Tibial artery (tissue), 4 donors: ENCODE results near the gene DCAF5.

ENCODE experiments used
- DNase-seq, 2 donors: peaks; one replicate each; pipeline ENCODE4 v3.0.0-alpha.2; 2019
- H3K27ac ChIP-seq, 2 donors: fragments of 200-600 bp; sonication (generic) in 1 of 2; 1 replicate in 1 of 2; 2 replicates in 1 of 2; pipeline ENCODE4 v1.5.1; 2018 to 2019; ENCODE audit warnings: mild to moderate bottlenecking in 1 of 2
- H3K27me3 ChIP-seq, 2 donors: fragments of 200-600 bp; sonication (generic) in 1 of 2; one replicate each; pipeline versions ENCODE4 v1.5.1 to v1.6.0; 2016 to 2019
- H3K36me3 ChIP-seq, 3 donors: fragments of 200-600 bp; sonication (generic) in 2 of 3; one replicate each; pipeline ENCODE4 v1.5.1; 2016 to 2019; ENCODE audit warnings: mild to moderate bottlenecking in 2 of 3
- H3K4me1 ChIP-seq, 4 donors: fragments of 200-600 bp; sonication (generic) in 2 of 4; 1 replicate in 3 of 4; 2 replicates in 1 of 4; pipeline ENCODE4 v1.5.1; 2016 to 2019
- H3K4me3 ChIP-seq, 2 donors: fragments of 200-600 bp; sonication (generic) in 1 of 2; 1 replicate in 1 of 2; 2 replicates in 1 of 2; pipeline ENCODE4 v1.5.1; 2018 to 2019; ENCODE audit warnings: mild to moderate bottlenecking in 2 of 2
- H3K9me3 ChIP-seq, 3 donors: fragments of 200-600 bp; sonication (generic) in 1 of 3; one replicate each; pipeline ENCODE4 v1.5.1; 2016 to 2019
- intact Hi-C: fragments of 100-400 bp; cut with DNase I; formaldehyde crosslinking; loops from one replicate; pipeline ENCODE4 v1.15.0; 2023; ENCODE audit warnings: low total_unique reads
- TF ChIP-seq, protein P1 (sequence below), 2 experiments: fragments of 200-600 bp in 1 of 2; fragments of 450-650 bp in 1 of 2; IDR thresholded peaks; one replicate each; pipeline ENCODE4 v1.5.1; 2017 to 2019; ENCODE audit warnings: antibody characterized with exemption in 2 of 2, mild to moderate bottlenecking in 1 of 2, moderate library complexity in 1 of 2

Gene DCAF5

DNA sequence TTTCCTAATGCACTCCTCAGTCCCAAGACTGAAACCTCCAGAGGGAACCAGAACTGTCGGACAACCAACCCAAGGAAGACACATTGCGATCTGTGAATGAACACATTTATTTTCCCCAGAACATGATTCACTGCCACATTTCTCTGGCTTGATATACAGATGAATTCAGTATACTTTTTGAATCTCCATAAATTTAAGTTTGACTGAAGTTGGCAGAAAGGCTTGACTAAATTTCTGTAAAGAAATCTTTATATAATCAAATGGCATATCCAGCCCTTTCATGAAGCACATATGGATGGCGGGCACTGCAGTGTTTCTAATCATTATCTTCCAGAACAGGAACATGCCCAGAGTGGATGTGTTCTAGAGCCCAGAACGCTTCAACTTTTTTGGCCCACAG lies 56.7 kb downstream of the DCAF5 start:
- DNase-seq: no peak
- Histone ChIP-seq H3K27me3 (no peaks in the 10 kb centered on the region), H3K36me3 (peaks cover 5 to 9% (median 6%) of the 10 kb centered on the region in 3 donors), H3K4me3 (no peak overlapping the region), H3K27ac (peak overlapping the region in 1 of 2 donors; percentile 29), H3K9me3 (no peaks in the 10 kb centered on the region), H3K4me1 (peaks cover 0 to 30% (median 20%) of the 10 kb centered on the region in 4 donors)
- intact Hi-C loops: no loop called here
- TF ChIP-seq, protein P1, sequence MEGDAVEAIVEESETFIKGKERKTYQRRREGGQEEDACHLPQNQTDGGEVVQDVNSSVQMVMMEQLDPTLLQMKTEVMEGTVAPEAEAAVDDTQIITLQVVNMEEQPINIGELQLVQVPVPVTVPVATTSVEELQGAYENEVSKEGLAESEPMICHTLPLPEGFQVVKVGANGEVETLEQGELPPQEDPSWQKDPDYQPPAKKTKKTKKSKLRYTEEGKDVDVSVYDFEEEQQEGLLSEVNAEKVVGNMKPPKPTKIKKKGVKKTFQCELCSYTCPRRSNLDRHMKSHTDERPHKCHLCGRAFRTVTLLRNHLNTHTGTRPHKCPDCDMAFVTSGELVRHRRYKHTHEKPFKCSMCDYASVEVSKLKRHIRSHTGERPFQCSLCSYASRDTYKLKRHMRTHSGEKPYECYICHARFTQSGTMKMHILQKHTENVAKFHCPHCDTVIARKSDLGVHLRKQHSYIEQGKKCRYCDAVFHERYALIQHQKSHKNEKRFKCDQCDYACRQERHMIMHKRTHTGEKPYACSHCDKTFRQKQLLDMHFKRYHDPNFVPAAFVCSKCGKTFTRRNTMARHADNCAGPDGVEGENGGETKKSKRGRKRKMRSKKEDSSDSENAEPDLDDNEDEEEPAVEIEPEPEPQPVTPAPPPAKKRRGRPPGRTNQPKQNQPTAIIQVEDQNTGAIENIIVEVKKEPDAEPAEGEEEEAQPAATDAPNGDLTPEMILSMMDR (IDR thresholded peaks at IDR 0.05): no peak

DNA sequence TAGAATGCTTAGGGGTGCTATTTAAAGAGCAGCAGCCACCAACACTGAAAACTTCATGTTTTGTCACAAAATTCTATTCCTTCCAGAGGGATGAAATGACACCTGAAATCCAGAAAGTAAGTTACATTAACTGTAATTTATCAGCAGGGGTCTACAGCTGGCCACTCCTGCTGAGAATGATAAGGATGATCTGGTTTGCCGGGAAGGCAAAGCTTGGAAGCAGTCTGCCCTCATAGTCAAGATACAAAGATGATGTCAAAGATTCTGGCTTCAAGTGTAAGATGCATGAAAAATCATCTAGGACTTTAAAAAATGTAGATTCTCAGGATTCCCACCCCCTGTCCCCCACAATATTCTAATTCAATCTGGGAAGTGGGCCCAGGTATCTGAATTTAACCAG lies 58.4 kb downstream of the DCAF5 start:
- TF ChIP-seq, protein P1 (IDR thresholded peaks at IDR 0.05): no peak
- H3K27ac ChIP-seq: peak overlapping the region; percentile 48 to 62
- no peaks in the 10 kb centered on the region for H3K9me3 ChIP-seq
- H3K4me3 ChIP-seq: no peak overlapping the region
- intact Hi-C loops: no loop called here
- no peaks in the 10 kb centered on the region for H3K27me3 ChIP-seq
- no peak for DNase-seq
- peaks cover 0 to 24% (median 18%) of the 10 kb centered on the region in 4 donors for H3K4me1 ChIP-seq
- peaks cover 9 to 18% (median 14%) of the 10 kb centered on the region in 3 donors for H3K36me3 ChIP-seq

DNA sequence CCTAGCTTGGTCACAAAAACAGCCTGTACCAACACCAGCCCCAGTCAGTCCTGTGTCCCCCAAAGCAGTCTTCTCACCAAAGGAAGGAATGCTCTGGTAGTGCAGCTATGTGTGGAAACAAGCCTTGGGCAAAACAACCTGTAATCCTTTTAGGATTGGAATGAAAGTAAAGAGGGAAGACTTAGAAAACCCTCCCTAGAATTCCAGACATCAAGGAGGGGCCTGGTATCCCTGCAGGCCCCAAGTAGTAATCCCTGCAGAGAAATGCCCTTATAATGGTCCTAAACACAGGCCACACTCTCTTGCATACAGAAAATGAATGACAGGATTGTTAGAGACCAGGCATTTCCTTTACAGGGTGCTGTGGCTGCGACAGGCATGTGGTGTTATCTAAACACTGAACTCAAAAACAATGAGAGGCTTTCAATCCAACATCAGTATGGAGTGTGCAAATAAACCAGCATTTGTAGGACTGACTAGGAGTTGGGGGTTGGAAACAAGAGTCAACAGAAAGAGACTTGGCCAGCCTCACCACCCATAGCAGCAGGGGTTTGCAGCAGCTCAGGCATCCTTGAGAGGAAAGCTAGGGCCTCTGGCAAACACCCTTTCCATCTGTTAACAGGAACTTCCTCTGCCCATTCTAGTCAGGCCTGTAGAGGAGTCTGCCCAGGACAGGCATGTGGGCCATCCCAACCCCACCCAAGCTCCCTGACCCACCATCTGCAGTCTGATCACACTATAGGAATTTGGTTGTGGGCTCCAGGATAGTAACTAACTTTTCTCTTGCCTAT lies 59.1 kb downstream of the DCAF5 start:
- no peak overlapping the region for H3K4me3 ChIP-seq
- H3K27me3 ChIP-seq: no peaks in the 10 kb centered on the region
- DNase-seq: no peak
- H3K27ac ChIP-seq: peak overlapping the region; percentile 48 to 62
- TF ChIP-seq, protein P1 (IDR thresholded peaks at IDR 0.05): no peak
- peaks cover 9 to 18% (median 14%) of the 10 kb centered on the region in 3 donors for H3K36me3 ChIP-seq
- H3K4me1 ChIP-seq: peaks cover 0 to 29% (median 18%) of the 10 kb centered on the region in 4 donors
- intact Hi-C loops: no loop called here
- no peaks in the 10 kb centered on the region for H3K9me3 ChIP-seq

DNA sequence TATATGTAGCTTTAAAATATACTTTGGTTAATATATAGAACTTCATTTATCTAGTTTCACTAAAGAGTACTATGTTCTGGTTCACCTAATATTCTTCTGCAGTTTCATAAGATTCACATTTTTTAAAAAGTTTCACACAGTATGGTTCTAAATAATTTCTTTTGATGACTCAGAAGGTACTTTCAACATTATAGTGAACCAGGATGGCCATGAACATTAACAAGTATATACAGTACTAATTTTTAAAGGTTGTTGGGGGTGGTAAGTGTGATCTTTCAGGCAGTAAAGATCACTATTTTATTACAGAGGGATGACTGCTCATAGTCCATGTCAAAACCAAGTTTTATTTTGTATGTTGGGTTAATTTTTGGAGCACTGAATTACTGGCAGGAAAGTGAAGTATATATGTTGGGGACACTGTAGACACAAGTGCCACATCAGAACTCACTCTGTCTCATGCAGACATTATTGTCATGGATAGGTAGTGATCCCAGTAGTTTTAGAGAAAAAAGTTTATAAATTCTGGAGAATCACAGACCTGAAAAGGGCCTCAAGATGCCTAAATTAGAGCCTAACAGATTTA lies 60.0 kb downstream of the DCAF5 start:
- no peak for DNase-seq
- Histone ChIP-seq H3K4me3 (no peak overlapping the region), H3K36me3 (peaks cover 9 to 18% (median 14%) of the 10 kb centered on the region in 3 donors), H3K4me1 (peaks cover 0 to 38% (median 23%) of the 10 kb centered on the region in 4 donors), H3K27me3 (no peaks in the 10 kb centered on the region), H3K9me3 (no peaks in the 10 kb centered on the region), H3K27ac (peak overlapping the region; percentile 48 to 62)
- TF ChIP-seq, protein P1 (IDR thresholded peaks at IDR 0.05): no peak
- intact Hi-C loops: no loop called here

DNA sequence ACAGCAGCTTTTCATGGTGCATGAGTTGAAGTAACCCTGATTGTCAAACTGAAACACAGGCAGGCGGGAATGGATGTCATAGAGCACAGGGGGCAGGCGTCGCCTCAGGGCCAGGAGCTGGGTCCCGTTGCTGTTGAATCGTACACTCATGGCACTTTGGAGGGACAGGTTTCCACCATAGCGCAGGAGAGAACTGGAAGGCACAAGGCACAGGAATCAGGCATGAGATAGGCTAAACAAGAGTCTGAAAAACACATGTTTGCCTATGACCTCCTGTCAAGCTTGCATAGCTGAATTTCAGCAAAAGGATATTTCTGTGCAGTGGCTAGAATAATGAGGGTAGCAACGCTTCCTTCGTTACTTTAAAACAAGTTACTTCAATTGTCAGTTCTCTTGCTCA lies 61.2 kb downstream of the DCAF5 start:
- intact Hi-C loops: no loop called here
- no peak overlapping the region for H3K4me3 ChIP-seq
- no peak for DNase-seq
- H3K9me3 ChIP-seq: no peaks in the 10 kb centered on the region
- peaks cover 9 to 18% (median 14%) of the 10 kb centered on the region in 3 donors for H3K36me3 ChIP-seq
- H3K27ac ChIP-seq: peak overlapping the region in 1 of 2 donors; percentile 73
- H3K4me1 ChIP-seq: peaks cover 0 to 43% (median 29%) of the 10 kb centered on the region in 4 donors
- TF ChIP-seq, protein P1 (IDR thresholded peaks at IDR 0.05): no peak
- no peaks in the 10 kb centered on the region for H3K27me3 ChIP-seq
